Activated T-cell treated with anti-CD3 and anti-CD28 coated beads, Interleukin-2, amount 50 U/mL, for 72 hours (primary cell): ENCODE measurements around the gene MAN1C1. TPM values are rescaled to one million over a fixed set of nuclear protein-coding genes. Genes with fewer than 3 reads are reported as not detected.
"Not testable (repeated sequence)": the region's sequence is repeated elsewhere in the genome, so short reads cannot be mapped to it uniquely, and the experiment has no call there.

Experiments used
- ATAC-seq, 2 donors: fragments of 150-1000 bp; cut with Tn5 transposase; replicated peaks in 1 of 2; 2 replicates each; pipeline ENCODE4 v1.10.0; 2021; ENCODE audit warnings: moderate library complexity in 2 of 2, mild to moderate bottlenecking in 1 of 2
- DNase-seq, 2 donors: peaks; one replicate each; pipeline ENCODE4 v3.0.0; 2021 to 2022; ENCODE audit warnings: mixed read lengths in 1 of 2
- H3K27ac Mint-ChIP-seq: one replicate; pipeline ENCODE4 v1.8.0; 2022; ENCODE audit warnings: mild to moderate bottlenecking, moderate library complexity, mixed read lengths
- H3K27me3 Mint-ChIP-seq: one replicate; pipeline ENCODE4 v1.8.0; 2022; ENCODE audit warnings: low read depth, mixed read lengths
- H3K36me3 Mint-ChIP-seq, 2 donors: one replicate each; pipeline ENCODE4 v1.8.0; 2022; ENCODE audit warnings: mixed read lengths in 2 of 2, mild to moderate bottlenecking in 1 of 2; ENCODE audit not compliant: insufficient read depth in 2 of 2
- H3K4me1 Mint-ChIP-seq: one replicate; pipeline ENCODE4 v1.8.0; 2022; ENCODE audit warnings: low read depth, mixed read lengths
- H3K4me3 Mint-ChIP-seq, 2 donors: one replicate each; pipeline ENCODE4 v1.8.0; 2022; ENCODE audit warnings: mild to moderate bottlenecking in 2 of 2, mixed read lengths in 2 of 2, moderate library complexity in 2 of 2
- H3K9me3 Mint-ChIP-seq, 2 donors: one replicate each; pipeline ENCODE4 v1.8.0; 2022; ENCODE audit warnings: mixed read lengths in 2 of 2
- total RNA-seq, 2 donors: library from RNA; stranded (reverse); gene quantifications; one replicate each; pipeline ENCODE4 v1.2.3, GENCODE V29; 2022

MAN1C1 gene
- total RNA-seq, 2 donors from 2014 or later = 9.4 to 13.3 TPM

GRCh38 chr1:25651036-25651640, 34.5 kb downstream of the MAN1C1 start:
- no peaks in the 10 kb centered on the region for H3K9me3 Mint-ChIP-seq
- no peak overlapping the region for H3K27ac Mint-ChIP-seq
- no peaks in the 10 kb centered on the region for H3K27me3 Mint-ChIP-seq
- peaks cover 18% of the 10 kb centered on the region for H3K4me1 Mint-ChIP-seq
- DNase-seq = no peak
- no peak for ATAC-seq
- no peak overlapping the region for H3K4me3 Mint-ChIP-seq
- no peaks in the 10 kb centered on the region for H3K36me3 Mint-ChIP-seq

DNA sequence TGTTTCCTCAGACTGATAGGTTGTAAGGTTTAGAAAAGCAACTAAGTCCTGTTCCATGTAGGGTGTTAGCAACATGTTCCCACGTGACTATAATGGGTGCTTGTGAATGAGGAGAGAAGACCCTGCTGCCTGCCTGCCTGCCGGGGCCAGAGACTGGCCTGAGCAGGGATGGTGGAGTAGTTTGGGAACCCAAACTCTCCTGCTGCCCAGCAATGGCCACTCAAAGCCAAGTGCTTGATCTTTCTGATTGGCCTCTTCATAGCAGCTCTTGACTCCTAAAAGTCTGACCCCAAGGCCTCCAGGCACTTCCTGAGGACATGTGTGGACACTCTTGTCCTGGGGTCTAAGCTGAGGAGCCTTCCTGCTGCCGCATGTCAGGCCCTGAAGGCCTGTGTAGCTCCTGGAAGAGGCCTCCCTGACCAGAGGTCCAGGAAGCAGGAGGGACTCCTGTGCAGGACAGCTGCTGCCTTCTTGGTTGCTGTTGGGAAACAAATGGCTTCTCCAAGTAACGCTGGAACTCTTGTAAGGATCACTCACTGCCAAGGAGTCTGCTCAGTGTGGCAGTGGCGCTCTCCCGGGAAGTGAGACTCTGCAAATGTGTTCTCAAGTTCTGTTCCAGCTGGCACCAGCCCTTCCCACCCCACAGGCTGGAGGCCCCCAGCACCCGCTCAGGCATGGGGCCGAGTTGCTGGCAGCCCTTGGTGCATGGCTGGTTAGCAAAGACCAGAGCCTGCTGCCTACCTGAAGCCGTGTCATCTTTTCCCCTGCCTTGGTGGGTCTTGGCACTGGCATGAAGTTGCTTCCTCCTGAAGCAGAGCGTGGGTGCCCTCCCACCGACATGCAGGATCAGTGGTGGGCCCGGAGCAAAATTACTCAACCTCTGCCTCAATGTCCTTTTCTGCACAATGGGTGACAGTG, 35.5 kb downstream of the MAN1C1 start:
- Mint-ChIP-seq H3K4me1 (peaks cover 20% of the 10 kb centered on the region), H3K27me3 (no peaks in the 10 kb centered on the region), H3K36me3 (no peaks in the 10 kb centered on the region), H3K9me3 (no peaks in the 10 kb centered on the region), H3K4me3 (no peak overlapping the region), H3K27ac (no peak overlapping the region)
- DNase-seq (no peak), ATAC-seq (no peak)

GRCh38 chr1:25653558-25653957, 37.0 kb downstream of the MAN1C1 start:
- Mint-ChIP-seq H3K36me3 (no peaks in the 10 kb centered on the region), H3K9me3 (no peaks in the 10 kb centered on the region), H3K4me3 (no peak overlapping the region), H3K27me3 (no peaks in the 10 kb centered on the region), H3K27ac (no peak overlapping the region), H3K4me1 (peaks cover 26% of the 10 kb centered on the region)
- ATAC-seq (no peak), DNase-seq (no peak)

DNA sequence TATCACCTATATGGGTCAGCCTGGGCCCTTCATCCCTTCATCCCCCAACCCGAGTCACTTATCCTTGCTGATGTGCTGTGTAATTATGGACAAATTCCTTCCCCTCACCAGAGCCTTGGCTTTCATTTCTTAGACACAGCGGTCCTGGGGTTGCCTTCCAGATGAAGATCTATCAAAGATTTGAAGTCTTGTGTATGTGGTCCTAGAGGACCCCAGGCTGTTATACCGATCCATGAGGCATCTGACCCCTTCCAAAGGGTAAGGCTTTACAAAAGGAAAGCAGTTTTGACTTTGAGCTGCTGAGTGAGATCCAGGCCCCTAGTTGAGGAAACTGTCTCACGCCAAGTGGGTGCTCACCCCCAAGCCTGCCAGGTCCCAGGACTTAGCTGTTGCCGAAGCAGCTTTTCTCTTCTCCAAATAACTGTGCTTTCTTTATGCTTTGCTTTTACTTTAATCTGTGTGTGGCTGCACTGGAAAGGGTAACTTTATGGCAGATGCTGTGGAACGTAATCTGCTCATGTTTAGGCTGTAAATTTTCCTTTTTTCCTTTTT, 37.6 kb downstream of the MAN1C1 start:
- H3K4me3 Mint-ChIP-seq = no peak overlapping the region
- H3K27me3 Mint-ChIP-seq = no peaks in the 10 kb centered on the region
- no peak for DNase-seq
- H3K27ac Mint-ChIP-seq = no peak overlapping the region
- H3K9me3 Mint-ChIP-seq = no peaks in the 10 kb centered on the region
- ATAC-seq = no peak
- peaks cover 25% of the 10 kb centered on the region for H3K4me1 Mint-ChIP-seq
- no peaks in the 10 kb centered on the region for H3K36me3 Mint-ChIP-seq

GRCh38 chr1:25657121-25657882, 40.7 kb downstream of the MAN1C1 start:
- H3K36me3 Mint-ChIP-seq = no peaks in the 10 kb centered on the region
- DNase-seq = no peak
- H3K9me3 Mint-ChIP-seq = no peaks in the 10 kb centered on the region
- H3K4me1 Mint-ChIP-seq = peaks cover 34% of the 10 kb centered on the region
- ATAC-seq = peak in 1 of 2 donors; percentile 41
- no peak overlapping the region for H3K27ac Mint-ChIP-seq
- no peaks in the 10 kb centered on the region for H3K27me3 Mint-ChIP-seq
- H3K4me3 Mint-ChIP-seq = no peak overlapping the region

GRCh38 chr1:25657883-25658760, 41.5 kb downstream of the MAN1C1 start:
- Mint-ChIP-seq H3K9me3 (no peaks in the 10 kb centered on the region), H3K27ac (no peak overlapping the region), H3K27me3 (no peaks in the 10 kb centered on the region), H3K4me3 (no peak overlapping the region), H3K4me1 (peaks cover 38% of the 10 kb centered on the region), H3K36me3 (no peaks in the 10 kb centered on the region)
- DNase-seq (no peak), ATAC-seq (no peak)

GRCh38 chr1:25658791-25659431, 42.3 kb downstream of the MAN1C1 start:
- Mint-ChIP-seq H3K27ac (no peak overlapping the region), H3K4me1 (peaks cover 44% of the 10 kb centered on the region), H3K9me3 (no peaks in the 10 kb centered on the region), H3K27me3 (no peaks in the 10 kb centered on the region), H3K36me3 (no peaks in the 10 kb centered on the region), H3K4me3 (no peak overlapping the region)
- no peak for ATAC-seq
- no peak for DNase-seq

- no peaks in the 10 kb centered on the region for H3K9me3 Mint-ChIP-seq
- no peak for ATAC-seq
- H3K27me3 Mint-ChIP-seq = no peaks in the 10 kb centered on the region
- H3K36me3 Mint-ChIP-seq = no peaks in the 10 kb centered on the region
- no peak overlapping the region for H3K4me3 Mint-ChIP-seq
- H3K4me1 Mint-ChIP-seq = peaks cover 51% of the 10 kb centered on the region
- H3K27ac Mint-ChIP-seq = no peak overlapping the region
- no peak for DNase-seq
These were observed 44.6 kb downstream of the MAN1C1 start for GRCh38 chr1:25661043-25661815.

DNA sequence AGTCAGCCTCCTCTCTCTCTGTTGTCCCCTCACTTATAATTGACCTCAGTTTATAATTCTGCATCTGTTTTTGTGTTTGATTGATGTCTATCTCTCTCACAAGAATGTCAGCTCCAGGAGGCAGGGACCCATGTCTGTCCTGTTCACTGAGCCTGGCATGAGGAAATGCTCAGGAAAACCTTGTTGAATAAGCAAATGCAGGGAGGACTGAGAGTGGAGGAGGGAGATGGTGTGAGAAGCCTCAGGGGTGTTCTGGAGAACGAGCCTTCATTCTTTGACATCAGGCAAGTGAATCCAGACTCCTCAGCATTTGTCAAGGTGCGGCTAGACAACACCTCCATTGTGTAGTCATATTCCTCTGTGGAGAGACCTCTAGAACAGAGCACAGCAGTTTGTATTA, 45.5 kb downstream of the MAN1C1 start:
- H3K27me3 Mint-ChIP-seq = peaks cover 5% of the 10 kb centered on the region
- peaks cover 51% of the 10 kb centered on the region for H3K4me1 Mint-ChIP-seq
- no peak overlapping the region for H3K27ac Mint-ChIP-seq
- DNase-seq (no peak), ATAC-seq (no peak)
- H3K36me3 Mint-ChIP-seq = no peaks in the 10 kb centered on the region
- no peaks in the 10 kb centered on the region for H3K9me3 Mint-ChIP-seq
- no peak overlapping the region for H3K4me3 Mint-ChIP-seq

GRCh38 chr1:25662959-25663358, 46.4 kb downstream of the MAN1C1 start:
- not testable (repeated sequence) for DNase-seq, H3K27ac Mint-ChIP-seq, H3K27me3 Mint-ChIP-seq, H3K4me3 Mint-ChIP-seq, ATAC-seq, H3K36me3 Mint-ChIP-seq, H3K9me3 Mint-ChIP-seq
- H3K4me1 Mint-ChIP-seq = peaks cover 52% of the 10 kb centered on the region

DNA sequence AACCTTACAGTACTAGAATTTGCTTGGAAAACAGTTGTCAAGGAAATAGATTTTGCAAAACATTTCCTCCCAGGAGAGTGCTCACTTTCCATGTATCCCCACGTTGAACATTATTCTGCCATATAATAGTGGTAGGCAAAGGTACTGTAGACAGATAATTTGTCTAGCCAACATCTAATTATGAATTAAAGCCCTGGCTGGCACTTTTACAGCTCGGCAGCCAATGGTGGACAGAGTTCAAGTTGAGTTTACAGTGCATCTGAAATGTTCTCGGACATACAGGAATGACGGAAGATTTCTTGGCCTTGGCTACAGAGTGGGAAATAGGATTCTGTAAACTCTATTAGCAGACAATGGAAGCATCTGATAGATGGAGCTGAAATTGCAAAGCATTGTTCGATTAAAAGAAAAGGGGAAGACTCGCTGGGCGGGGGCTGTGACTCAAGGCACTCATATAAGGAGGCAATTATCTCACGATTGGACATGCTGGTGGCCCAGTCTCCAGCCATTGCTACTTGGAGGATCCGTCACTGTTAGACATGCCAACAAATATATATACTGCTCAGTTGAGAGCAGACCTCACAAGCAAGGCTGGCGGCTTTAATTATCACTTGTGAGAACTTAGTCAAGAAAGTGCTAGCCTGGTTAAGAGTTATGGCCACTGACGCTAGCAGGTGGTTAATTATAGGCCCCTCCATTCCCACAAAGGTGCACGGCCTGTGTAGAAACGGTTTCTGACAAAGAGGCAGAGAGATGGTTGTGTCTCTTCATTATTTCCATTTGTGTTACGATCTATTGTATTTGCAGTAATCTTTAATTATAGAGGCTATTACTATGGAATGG, 48.0 kb downstream of the MAN1C1 start:
- H3K27ac Mint-ChIP-seq = no peak overlapping the region
- peaks cover 57% of the 10 kb centered on the region for H3K4me1 Mint-ChIP-seq
- no peaks in the 10 kb centered on the region for H3K9me3 Mint-ChIP-seq
- ATAC-seq (no peak), DNase-seq (no peak)
- peaks cover 0 to 2% of the 10 kb centered on the region in 2 donors for H3K36me3 Mint-ChIP-seq
- no peak overlapping the region for H3K4me3 Mint-ChIP-seq
- peaks cover 6% of the 10 kb centered on the region for H3K27me3 Mint-ChIP-seq
